Measurements from ENCODE around the gene SEPTIN10. TPM values are rescaled to one million over a fixed set of nuclear protein-coding genes. Genes with fewer than 3 reads are reported as not detected.

SEPTIN10 gene
- total RNA-seq, 1 experiment from 2014 or later = 105 TPM

- Mint-ChIP-seq H3K4me3 (ENCODE audit: unreplicated experiment) (no peak overlapping the region), H3K4me1 (ENCODE audit: insufficient read depth, unreplicated experiment) (peaks cover 12% of the 10 kb centered on the region), H3K36me3 (ENCODE audit: insufficient read depth, unreplicated experiment) (no peaks in the 10 kb centered on the region), H3K27me3 (ENCODE audit: insufficient read depth, unreplicated experiment) (no peaks in the 10 kb centered on the region), H3K27ac (ENCODE audit: low read depth, unreplicated experiment) (no peak overlapping the region), H3K9me3 (ENCODE audit: unreplicated experiment) (no peaks in the 10 kb centered on the region)
- BruUV-seq (replicated peaks) = no TSS peak
- DNase-seq (ENCODE audit: unreplicated experiment) = no peak
- intact Hi-C loops (cut with micrococcal nuclease) = no loop called here
- TF ChIP-seq, protein P1, sequence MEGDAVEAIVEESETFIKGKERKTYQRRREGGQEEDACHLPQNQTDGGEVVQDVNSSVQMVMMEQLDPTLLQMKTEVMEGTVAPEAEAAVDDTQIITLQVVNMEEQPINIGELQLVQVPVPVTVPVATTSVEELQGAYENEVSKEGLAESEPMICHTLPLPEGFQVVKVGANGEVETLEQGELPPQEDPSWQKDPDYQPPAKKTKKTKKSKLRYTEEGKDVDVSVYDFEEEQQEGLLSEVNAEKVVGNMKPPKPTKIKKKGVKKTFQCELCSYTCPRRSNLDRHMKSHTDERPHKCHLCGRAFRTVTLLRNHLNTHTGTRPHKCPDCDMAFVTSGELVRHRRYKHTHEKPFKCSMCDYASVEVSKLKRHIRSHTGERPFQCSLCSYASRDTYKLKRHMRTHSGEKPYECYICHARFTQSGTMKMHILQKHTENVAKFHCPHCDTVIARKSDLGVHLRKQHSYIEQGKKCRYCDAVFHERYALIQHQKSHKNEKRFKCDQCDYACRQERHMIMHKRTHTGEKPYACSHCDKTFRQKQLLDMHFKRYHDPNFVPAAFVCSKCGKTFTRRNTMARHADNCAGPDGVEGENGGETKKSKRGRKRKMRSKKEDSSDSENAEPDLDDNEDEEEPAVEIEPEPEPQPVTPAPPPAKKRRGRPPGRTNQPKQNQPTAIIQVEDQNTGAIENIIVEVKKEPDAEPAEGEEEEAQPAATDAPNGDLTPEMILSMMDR (IDR thresholded peaks at IDR 0.05; ENCODE audit: unreplicated experiment) = no peak
- CTCF ChIA-PET = interaction anchor here (0.7 to 0.9 kb wide), 2 partner anchors 12 to 14 kb away, joined by 3 read pairs; no protein-coding TSS in a partner anchor
- POLR2A ChIA-PET = interaction anchor here (1.0 to 1.3 kb wide), 2 partner anchors 25 to 65 kb away, joined by 3 to 4 read pairs; no protein-coding TSS in a partner anchor
These were observed 19.7 kb upstream of the SEPTIN10 start for GRCh38 chr2:109633284-109633961.

DNA sequence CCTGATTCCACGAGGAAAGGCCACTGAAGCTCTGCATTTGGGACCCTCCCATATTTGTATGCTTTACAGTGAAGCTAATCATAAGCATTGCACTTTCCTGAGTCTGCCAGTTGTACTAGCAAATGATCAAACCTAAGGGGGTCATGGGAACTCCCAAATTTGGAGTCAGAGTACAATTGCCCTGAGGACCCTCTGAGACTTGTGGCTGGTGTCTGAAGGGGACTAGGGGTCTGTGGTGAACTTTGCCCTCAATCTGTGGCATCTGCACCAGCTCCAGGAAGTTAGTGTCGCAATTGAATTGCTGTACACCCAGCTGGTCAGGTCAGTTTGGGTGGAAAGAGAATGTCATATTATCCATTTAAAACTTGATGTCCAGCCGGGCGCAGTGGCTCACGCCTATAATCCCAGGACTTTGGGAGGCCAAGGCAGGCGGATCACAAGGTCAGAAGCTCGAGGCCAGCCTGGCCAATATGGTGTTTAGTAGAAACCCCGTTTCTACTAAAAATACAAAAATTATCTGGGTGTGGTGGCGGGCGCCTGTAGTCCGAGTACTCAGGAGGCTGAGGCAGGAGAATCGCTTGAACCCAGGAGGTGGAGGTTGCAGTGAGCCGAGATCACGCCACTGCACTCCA, 18.5 kb upstream of the SEPTIN10 start:
- ChIA-PET POLR2A (no interaction called here), CTCF (no interaction called here)
- Mint-ChIP-seq H3K4me1 (ENCODE audit: insufficient read depth, unreplicated experiment) (peaks cover 6% of the 10 kb centered on the region), H3K27ac (ENCODE audit: low read depth, unreplicated experiment) (no peak overlapping the region), H3K36me3 (ENCODE audit: insufficient read depth, unreplicated experiment) (no peaks in the 10 kb centered on the region), H3K9me3 (ENCODE audit: unreplicated experiment) (no peaks in the 10 kb centered on the region), H3K27me3 (ENCODE audit: insufficient read depth, unreplicated experiment) (no peaks in the 10 kb centered on the region), H3K4me3 (ENCODE audit: unreplicated experiment) (no peak overlapping the region)
- DNase-seq (ENCODE audit: unreplicated experiment) = no peak
- TF ChIP-seq, protein P1 (IDR thresholded peaks at IDR 0.05; ENCODE audit: unreplicated experiment) = no peak
- no TSS peak for BruUV-seq (replicated peaks)
- intact Hi-C loops (cut with micrococcal nuclease) = no loop called here

GRCh38 chr2:109631741-109632140, 18.0 kb upstream of the SEPTIN10 start:
- TF ChIP-seq, protein P1 (IDR thresholded peaks at IDR 0.05; ENCODE audit: unreplicated experiment) = no peak
- intact Hi-C loops (cut with micrococcal nuclease) = no loop called here
- Mint-ChIP-seq H3K9me3 (ENCODE audit: unreplicated experiment) (no peaks in the 10 kb centered on the region), H3K4me3 (ENCODE audit: unreplicated experiment) (no peak overlapping the region), H3K4me1 (ENCODE audit: insufficient read depth, unreplicated experiment) (peaks cover 6% of the 10 kb centered on the region), H3K27ac (ENCODE audit: low read depth, unreplicated experiment) (no peak overlapping the region), H3K27me3 (ENCODE audit: insufficient read depth, unreplicated experiment) (no peaks in the 10 kb centered on the region), H3K36me3 (ENCODE audit: insufficient read depth, unreplicated experiment) (no peaks in the 10 kb centered on the region)
- CTCF ChIA-PET = no interaction called here
- BruUV-seq (replicated peaks) = no TSS peak
- no peak for DNase-seq (ENCODE audit: unreplicated experiment)
- POLR2A ChIA-PET = no interaction called here
